Mesothelial cell of epicardium (in vitro differentiated cells): ENCODE results near the gene CENPN. TPM values are rescaled to one million over a fixed set of nuclear protein-coding genes. Genes with fewer than 3 reads are reported as not detected.

Source experiments
- DNase-seq, 2 experiments: peaks; one replicate each; pipeline ENCODE4 v3.0.0; 2021; ENCODE audit warnings: low spot score in 2 of 2; ENCODE audit not compliant: unreplicated experiment in 2 of 2
- H3K27ac Mint-ChIP-seq: 2 replicates; pipeline ENCODE4 v1.8.0; 2021; ENCODE audit warnings: mixed read lengths
- H3K27me3 Mint-ChIP-seq: 2 replicates; pipeline ENCODE4 v1.8.0; 2021; ENCODE audit warnings: low read depth, mixed read lengths
- H3K36me3 Mint-ChIP-seq: 2 replicates; pipeline ENCODE4 v1.8.0; 2021; ENCODE audit warnings: mixed read lengths
- H3K4me1 Mint-ChIP-seq: 2 replicates; pipeline ENCODE4 v1.8.0; 2021; ENCODE audit warnings: mixed read lengths
- H3K4me3 Mint-ChIP-seq: 2 replicates; pipeline ENCODE4 v1.8.0; 2021; ENCODE audit warnings: mild to moderate bottlenecking, moderate library complexity, mixed read lengths
- H3K9me3 Mint-ChIP-seq: 2 replicates; pipeline ENCODE4 v1.8.0; 2021; ENCODE audit warnings: mixed read lengths
- total RNA-seq: library from RNA; stranded (reverse); gene quantifications from 3 replicates; pipeline ENCODE4 v1.2.1, GENCODE V29; 2021
- TF ChIP-seq, protein P1 (sequence below): fragments of 200-600 bp; sonication (generic); IDR thresholded peaks from one replicate; pipeline ENCODE4 v1.5.0; 2021; ENCODE audit warnings: antibody characterized with exemption; ENCODE audit not compliant: unreplicated experiment

CENPN gene
- total RNA-seq, 1 donor from 2014 or later, result 13.1 TPM

- Mint-ChIP-seq H3K27me3 (no peaks in the 10 kb centered on the region), H3K36me3 (peaks cover 4% of the 10 kb centered on the region), H3K27ac (peak overlapping the region; percentile 54), H3K9me3 (peaks cover 6% of the 10 kb centered on the region), H3K4me3 (no peak overlapping the region), H3K4me1 (peaks cover 23% of the 10 kb centered on the region)
- TF ChIP-seq, protein P1, sequence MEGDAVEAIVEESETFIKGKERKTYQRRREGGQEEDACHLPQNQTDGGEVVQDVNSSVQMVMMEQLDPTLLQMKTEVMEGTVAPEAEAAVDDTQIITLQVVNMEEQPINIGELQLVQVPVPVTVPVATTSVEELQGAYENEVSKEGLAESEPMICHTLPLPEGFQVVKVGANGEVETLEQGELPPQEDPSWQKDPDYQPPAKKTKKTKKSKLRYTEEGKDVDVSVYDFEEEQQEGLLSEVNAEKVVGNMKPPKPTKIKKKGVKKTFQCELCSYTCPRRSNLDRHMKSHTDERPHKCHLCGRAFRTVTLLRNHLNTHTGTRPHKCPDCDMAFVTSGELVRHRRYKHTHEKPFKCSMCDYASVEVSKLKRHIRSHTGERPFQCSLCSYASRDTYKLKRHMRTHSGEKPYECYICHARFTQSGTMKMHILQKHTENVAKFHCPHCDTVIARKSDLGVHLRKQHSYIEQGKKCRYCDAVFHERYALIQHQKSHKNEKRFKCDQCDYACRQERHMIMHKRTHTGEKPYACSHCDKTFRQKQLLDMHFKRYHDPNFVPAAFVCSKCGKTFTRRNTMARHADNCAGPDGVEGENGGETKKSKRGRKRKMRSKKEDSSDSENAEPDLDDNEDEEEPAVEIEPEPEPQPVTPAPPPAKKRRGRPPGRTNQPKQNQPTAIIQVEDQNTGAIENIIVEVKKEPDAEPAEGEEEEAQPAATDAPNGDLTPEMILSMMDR, result no peak
- no peak for DNase-seq
Observed at GRCh38 chr16:80994451-80994850, 12.6 kb upstream of the CENPN start.

DNA sequence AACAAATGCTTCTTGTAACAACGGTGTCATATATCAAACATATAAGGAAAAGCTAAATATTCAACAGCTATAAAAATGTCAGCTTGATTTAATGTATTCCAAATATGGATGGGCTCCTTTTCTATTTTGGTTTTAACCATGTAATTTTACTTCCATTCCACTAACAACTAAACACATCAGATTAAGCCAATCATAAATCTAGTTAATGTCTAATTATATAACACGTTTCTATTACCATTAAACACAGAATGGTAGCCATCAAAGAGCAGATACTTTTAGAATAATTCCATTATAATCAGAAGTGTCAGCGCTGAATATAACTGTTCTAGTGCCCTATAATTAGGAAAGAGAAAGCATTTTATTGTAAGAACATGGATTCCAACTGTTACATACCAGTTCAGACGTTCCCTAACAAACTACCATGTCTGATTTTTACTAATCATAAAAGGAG is 10.3 kb upstream of the CENPN start:
- DNase-seq, result no peak
- peaks cover 23% of the 10 kb centered on the region for H3K4me1 Mint-ChIP-seq
- H3K36me3 Mint-ChIP-seq, result peaks cover 2% of the 10 kb centered on the region
- H3K9me3 Mint-ChIP-seq, result peaks cover 6% of the 10 kb centered on the region
- no peaks in the 10 kb centered on the region for H3K27me3 Mint-ChIP-seq
- H3K4me3 Mint-ChIP-seq, result no peak overlapping the region
- TF ChIP-seq, protein P1, result no peak
- H3K27ac Mint-ChIP-seq, result peak overlapping the region; percentile 67

DNA sequence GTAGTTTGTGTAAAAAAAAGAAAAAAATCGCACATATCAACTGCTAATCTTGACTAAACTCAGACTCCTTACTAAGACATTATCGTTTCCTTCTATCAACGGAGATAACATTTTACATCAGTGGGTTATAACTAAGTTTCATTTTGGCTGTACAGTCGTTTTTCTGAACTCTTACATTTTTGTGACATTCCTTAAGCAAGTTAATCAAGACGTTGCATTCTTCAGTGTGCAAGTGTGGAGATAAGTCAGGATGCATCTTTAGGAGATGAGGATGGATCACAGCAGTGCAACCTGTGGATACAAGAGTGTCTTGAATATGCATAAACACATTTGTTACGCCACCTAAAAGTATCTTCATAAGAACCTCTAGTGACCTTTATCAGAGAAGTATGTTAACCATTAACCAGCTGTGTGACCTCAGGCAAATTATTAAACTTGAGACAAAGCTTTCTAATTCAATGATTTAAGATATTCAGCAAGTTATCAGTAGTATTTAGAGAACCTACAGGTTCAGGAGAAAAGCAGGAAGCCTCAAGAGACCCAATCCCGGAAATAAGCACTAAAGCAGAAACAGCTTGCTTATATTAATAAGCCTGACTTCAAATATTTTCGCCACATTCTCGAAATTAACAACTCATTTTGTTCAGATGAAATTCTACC is 9.7 kb upstream of the CENPN start:
- Mint-ChIP-seq H3K27me3 (no peaks in the 10 kb centered on the region), H3K36me3 (peaks cover 2% of the 10 kb centered on the region), H3K4me1 (peaks cover 23% of the 10 kb centered on the region), H3K9me3 (peaks cover 6% of the 10 kb centered on the region), H3K4me3 (no peak overlapping the region), H3K27ac (peak overlapping the region; percentile 67)
- DNase-seq, result no peak
- TF ChIP-seq, protein P1, result no peak

DNA sequence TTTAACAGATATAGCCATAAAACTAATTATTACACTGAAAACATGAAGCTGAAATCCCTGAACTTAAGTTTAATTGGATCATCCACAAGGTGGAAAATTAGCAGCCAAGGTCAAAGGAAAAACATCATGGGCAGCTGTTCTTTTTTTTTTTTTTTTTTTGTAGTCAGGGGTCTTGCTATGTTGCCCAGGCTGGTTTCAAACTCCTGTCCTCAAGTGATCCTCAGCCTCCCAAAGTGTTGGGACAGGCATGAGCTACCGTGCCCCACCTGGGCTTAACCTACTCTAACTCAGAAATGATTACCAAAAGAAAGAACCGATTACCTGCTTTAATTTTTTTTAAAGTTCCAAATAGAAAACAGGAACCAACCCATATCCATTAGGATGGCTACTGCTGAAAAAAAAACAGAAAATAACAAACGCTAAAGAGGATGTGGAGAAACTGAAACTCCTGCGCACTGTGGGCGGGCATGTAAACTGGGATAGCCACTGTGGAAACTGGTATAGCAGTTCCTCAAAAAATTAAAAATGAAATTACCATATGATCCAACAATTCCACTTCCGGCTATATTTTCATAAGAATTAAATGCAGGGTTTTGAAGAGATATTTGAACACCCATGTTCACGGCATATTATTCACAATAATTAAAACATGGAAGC is 8.9 kb upstream of the CENPN start:
- H3K36me3 Mint-ChIP-seq, result no peaks in the 10 kb centered on the region
- peaks cover 19% of the 10 kb centered on the region for H3K4me1 Mint-ChIP-seq
- peaks cover 6% of the 10 kb centered on the region for H3K9me3 Mint-ChIP-seq
- DNase-seq, result no peak
- H3K27ac Mint-ChIP-seq, result no peak overlapping the region
- no peak overlapping the region for H3K4me3 Mint-ChIP-seq
- no peaks in the 10 kb centered on the region for H3K27me3 Mint-ChIP-seq
- TF ChIP-seq, protein P1, result no peak

DNA sequence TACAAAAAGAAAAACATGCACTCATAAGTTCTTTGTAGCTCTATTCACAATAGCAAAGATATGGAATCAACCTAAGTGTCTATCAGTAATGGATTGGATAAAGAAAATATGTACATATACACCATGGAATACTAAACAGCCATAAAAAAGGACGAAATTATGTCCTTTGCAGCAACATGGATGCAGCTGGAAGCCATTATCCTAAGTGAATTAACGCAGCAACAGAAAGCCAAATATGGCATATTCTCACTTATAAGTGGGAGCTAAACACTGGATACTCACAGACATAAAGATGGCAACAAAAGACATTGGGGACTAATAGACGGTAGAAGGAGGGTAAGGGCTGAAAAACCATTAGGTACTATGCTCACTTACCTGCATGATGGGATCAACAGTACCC is 6.1 kb upstream of the CENPN start:
- Mint-ChIP-seq H3K4me3 (no peak overlapping the region), H3K4me1 (peaks cover 22% of the 10 kb centered on the region), H3K27ac (no peak overlapping the region), H3K9me3 (peaks cover 6% of the 10 kb centered on the region), H3K36me3 (no peaks in the 10 kb centered on the region), H3K27me3 (no peaks in the 10 kb centered on the region)
- DNase-seq, result no peak
- TF ChIP-seq, protein P1, result no peak
